Keratinocyte (primary cell): ENCODE results near the gene NAA15. TPM values are rescaled to one million over a fixed set of nuclear protein-coding genes. Genes with fewer than 3 reads are reported as not detected.

Source experiments
- DNase-seq: peaks from one replicate; pipeline ENCODE4 v3.0.0-alpha.2; 2011; ENCODE audit warnings: low read depth, missing footprints, low spot score
- FAIRE-seq: peaks from 2 replicates; lab custom pipeline; 2011; peaks lifted over from hg19 to GRCh38; lab: Jason Lieb, UNC
- H2AFZ ChIP-seq: 2 replicates; pipeline ENCODE4 v1.6.0; 2012; ENCODE audit warnings: low read length, control low read depth, inconsistent platforms; ENCODE audit not compliant: control insufficient read depth
- H3K27ac ChIP-seq: 2 replicates; pipeline ENCODE4 v1.5.1; 2011; ENCODE audit warnings: low read length; ENCODE audit not compliant: control insufficient read depth, insufficient read depth
- H3K27me3 ChIP-seq: 3 replicates; pipeline ENCODE4 v1.6.0; 2011; ENCODE audit warnings: low read length; ENCODE audit not compliant: control insufficient read depth, insufficient read depth; ENCODE audit errors: extremely low read depth
- H3K36me3 ChIP-seq, 2 experiments: 2 replicates in 1 of 2; 3 replicates in 1 of 2; pipeline ENCODE4 v1.5.1; 2011; ENCODE audit warnings: low read length in 2 of 2, mild to moderate bottlenecking in 1 of 2; ENCODE audit not compliant: control insufficient read depth in 2 of 2, insufficient read depth in 2 of 2; ENCODE audit errors: extremely low read depth in 1 of 2
- H3K4me1 ChIP-seq: 3 replicates; pipeline ENCODE4 v1.5.1; 2011; ENCODE audit warnings: low read length; ENCODE audit not compliant: control insufficient read depth, insufficient read depth; ENCODE audit errors: extremely low read depth
- H3K4me2 ChIP-seq: 3 replicates; pipeline ENCODE4 v1.6.0; 2011; ENCODE audit warnings: low read depth, low read length; ENCODE audit not compliant: control insufficient read depth, insufficient read depth; ENCODE audit errors: extremely low read depth
- H3K4me3 ChIP-seq, 3 experiments: fragments of 200-600 bp in 1 of 3; sonication (generic) in 1 of 3; 2 replicates in 2 of 3; 3 replicates in 1 of 3; pipeline ENCODE4 v1.5.1; 2011 to 2016; ENCODE audit warnings: low read length in 3 of 3, mild to moderate bottlenecking in 3 of 3, control low read depth in 2 of 3, inconsistent platforms in 1 of 3, low read depth in 1 of 3, mixed read lengths in 1 of 3, mixed run types in 1 of 3, moderate library complexity in 1 of 3; ENCODE audit not compliant: control insufficient read depth in 2 of 3, insufficient read depth in 2 of 3; ENCODE audit errors: extremely low read depth in 1 of 3
- H3K79me2 ChIP-seq: 2 replicates; pipeline ENCODE4 v1.6.0; 2012; ENCODE audit warnings: low read length; ENCODE audit not compliant: control insufficient read depth, insufficient read depth
- H3K9ac ChIP-seq: 3 replicates; pipeline ENCODE4 v1.6.0; 2011; ENCODE audit warnings: low read length; ENCODE audit not compliant: control insufficient read depth, insufficient read depth; ENCODE audit errors: extremely low read depth
- H3K9me1 ChIP-seq: 3 replicates; pipeline ENCODE4 v1.6.0; 2011; ENCODE audit warnings: low read length; ENCODE audit not compliant: control insufficient read depth, insufficient read depth; ENCODE audit errors: extremely low read depth
- H3K9me3 ChIP-seq: 2 replicates; pipeline ENCODE4 v1.5.1; 2012; ENCODE audit warnings: low read depth, low read length; ENCODE audit not compliant: control insufficient read depth
- H4K20me1 ChIP-seq: 3 replicates; pipeline ENCODE4 v1.6.0; 2011; ENCODE audit warnings: low read length; ENCODE audit not compliant: control insufficient read depth, insufficient read depth; ENCODE audit errors: extremely low read depth
- EZH2 ChIP-seq: IDR thresholded peaks from one replicate; pipeline ENCODE4 v1.6.1; 2012; ENCODE audit warnings: inconsistent platforms, mild to moderate bottlenecking, low read length, moderate library complexity
- dilution Hi-C: fragments of 300-500 bp; cut with MboI; formaldehyde crosslinking; loops from one replicate; pipeline ENCODE4 v1.7.0; 2020; ENCODE audit warnings: low sequenced_read_pairs; ENCODE audit not compliant: extremely low pct_ligation_motif_present
- polyA plus RNA-seq, 5 experiments: library from polyadenylated mRNA; depleted of rRNA in 3 of 5; stranded (reverse) in 3 of 5; stranded (forward) in 1 of 5; unstranded in 1 of 5; fragments of >200 nt; gene quantifications; 1 replicate in 1 of 5; 2 replicates in 3 of 5; 3 replicates in 1 of 5; pipeline versions ENCODE4 v1.2.1 to v1.2.3, GENCODE V29; 2011 to 2012; ENCODE audit warnings: missing spikeins in 2 of 5, low read depth in 1 of 5, low replicate concordance in 1 of 5
- small RNA-seq, 3 experiments: library from RNA; depleted of rRNA; stranded (forward); fragments of <200 nt; gene quantifications; one replicate each; pipeline ENCODE3, GENCODE V24; 2012; ENCODE audit warnings: low read depth in 3 of 3, low replicate concordance in 1 of 3; ENCODE audit not compliant: insufficient read length in 3 of 3
- TF ChIP-seq, protein P1 (sequence below), 3 experiments: IDR thresholded peaks in 1 of 3; conservative IDR thresholded peaks in 1 of 3; optimal IDR thresholded peaks in 1 of 3; 2 replicates in 2 of 3; 3 replicates in 1 of 3; pipeline versions ENCODE3 to v1.5.1; 2011; ENCODE audit warnings: low read length in 3 of 3, mild to moderate bottlenecking in 3 of 3, moderate library complexity in 2 of 3, control low read depth in 1 of 3, inconsistent platforms in 1 of 3; ENCODE audit not compliant: insufficient read depth in 2 of 3; ENCODE audit errors: extremely low read depth in 1 of 3

NAA15 gene
- polyA plus RNA-seq, 1 donor (not counting 4 experiments of a cell fraction or from before 2014, with no cell fraction given): 37.2 TPM

DNA sequence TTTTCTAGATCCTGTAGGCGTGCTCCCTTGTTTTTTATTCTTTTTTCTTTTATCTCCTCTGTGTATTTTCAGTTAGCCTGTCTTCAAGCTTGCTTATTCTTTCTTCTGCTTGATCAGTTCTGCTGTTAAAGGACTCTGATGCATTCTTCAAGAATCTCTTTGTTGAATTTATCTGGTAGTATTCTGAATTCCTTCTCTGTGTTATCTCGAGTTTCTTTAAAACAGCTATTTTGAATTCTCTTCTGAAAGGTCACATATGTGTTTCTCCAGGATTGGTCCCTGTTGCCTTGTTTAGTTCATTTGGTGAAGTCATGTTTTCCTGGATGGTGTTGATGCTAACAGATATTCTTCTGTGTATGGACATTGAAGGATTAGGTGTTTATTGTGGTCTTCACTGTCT is 167.9 kb downstream of the NAA15 start:
- H2AFZ ChIP-seq: no peak overlapping the region
- no peaks in the 10 kb centered on the region for H3K9me1 ChIP-seq
- H3K27me3 ChIP-seq: no peaks in the 10 kb centered on the region
- DNase-seq: no peak
- dilution Hi-C loops: no loop called here
- no peak for FAIRE-seq
- no peak overlapping the region for H3K4me3 ChIP-seq
- H3K9ac ChIP-seq: no peak overlapping the region
- H3K4me1 ChIP-seq: no peaks in the 10 kb centered on the region
- H3K79me2 ChIP-seq: peaks cover 14% of the 10 kb centered on the region
- no peaks in the 10 kb centered on the region for H4K20me1 ChIP-seq
- TF ChIP-seq, protein P1, sequence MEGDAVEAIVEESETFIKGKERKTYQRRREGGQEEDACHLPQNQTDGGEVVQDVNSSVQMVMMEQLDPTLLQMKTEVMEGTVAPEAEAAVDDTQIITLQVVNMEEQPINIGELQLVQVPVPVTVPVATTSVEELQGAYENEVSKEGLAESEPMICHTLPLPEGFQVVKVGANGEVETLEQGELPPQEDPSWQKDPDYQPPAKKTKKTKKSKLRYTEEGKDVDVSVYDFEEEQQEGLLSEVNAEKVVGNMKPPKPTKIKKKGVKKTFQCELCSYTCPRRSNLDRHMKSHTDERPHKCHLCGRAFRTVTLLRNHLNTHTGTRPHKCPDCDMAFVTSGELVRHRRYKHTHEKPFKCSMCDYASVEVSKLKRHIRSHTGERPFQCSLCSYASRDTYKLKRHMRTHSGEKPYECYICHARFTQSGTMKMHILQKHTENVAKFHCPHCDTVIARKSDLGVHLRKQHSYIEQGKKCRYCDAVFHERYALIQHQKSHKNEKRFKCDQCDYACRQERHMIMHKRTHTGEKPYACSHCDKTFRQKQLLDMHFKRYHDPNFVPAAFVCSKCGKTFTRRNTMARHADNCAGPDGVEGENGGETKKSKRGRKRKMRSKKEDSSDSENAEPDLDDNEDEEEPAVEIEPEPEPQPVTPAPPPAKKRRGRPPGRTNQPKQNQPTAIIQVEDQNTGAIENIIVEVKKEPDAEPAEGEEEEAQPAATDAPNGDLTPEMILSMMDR (optimal IDR thresholded peaks at IDR 0.05 in 1 of 3, IDR thresholded peaks at IDR 0.05 in 1 of 3, conservative IDR thresholded peaks at IDR 0.05 in 1 of 3; ENCODE audit: extremely low read depth in 1 of 3, insufficient read depth in 2 of 3, low read length in 3 of 3): no peak
- TF ChIP-seq EZH2: no peak
- peaks cover 2 to 5% of the 10 kb centered on the region in 2 experiments for H3K36me3 ChIP-seq
- no peak overlapping the region for H3K27ac ChIP-seq
- no peaks in the 10 kb centered on the region for H3K9me3 ChIP-seq
- no peak overlapping the region for H3K4me2 ChIP-seq

Small RNA genes lying within 50 kb of the gene (small RNA-seq; reads per million reads assigned to genes)
- gene RF01225 (0 reads per million in 3 experiments), gene RNU6-1074P (0 reads per million in 3 experiments), gene RNU6-1214P (0 reads per million in 3 experiments)

Other genes starting within 250 kb of the NAA15 start
- 15.8 to 19.6 TPM (median 16.4 TPM) in 3 replicates for gene ELF2, start 124.3 kb upstream of the NAA15 start, polyA plus RNA-seq
- gene MGARP, start 21.3 kb upstream of the NAA15 start, polyA plus RNA-seq: 0.58 to 0.99 TPM (median 0.94 TPM) in 3 replicates
- gene NDUFC1, start 972 bp downstream of the NAA15 start, polyA plus RNA-seq: 33.1 to 52.1 TPM (median 43.1 TPM) in 3 replicates
- gene RAB33B, start 152.6 kb downstream of the NAA15 start, polyA plus RNA-seq: 3.2 to 4.4 TPM (median 3.2 TPM) in 3 replicates